H1 (cell line): Measurements from ENCODE around the gene DIDO1. TPM values are rescaled to one million over a fixed set of nuclear protein-coding genes. Genes with fewer than 3 reads are reported as not detected.

Source experiments
- CTCF ChIA-PET: fragments of 300-600 bp; sonication (Branson Sonifier 250); formaldehyde crosslinking; loops from one replicate; lab custom pipeline; 2021; ENCODE audit not compliant: partially characterized antibody; lab: Charles Lee
- POLR2A ChIA-PET: fragments of 300-600 bp; sonication (Branson Sonifier 250); formaldehyde crosslinking; loops from one replicate; lab custom pipeline; 2021; ENCODE audit warnings: inconsistent platforms; ENCODE audit not compliant: partially characterized antibody; lab: Charles Lee
- DNase-seq, 2 experiments: peaks; one replicate each; pipeline versions ENCODE4 v3.0.0 to v3.0.0-alpha.2; 2010 to 2022; ENCODE audit warnings: low spot score in 2 of 2, low read depth in 1 of 2, mixed read lengths in 1 of 2
- FAIRE-seq: peaks from 2 replicates; lab custom pipeline; 2011; peaks lifted over from hg19 to GRCh38; lab: Jason Lieb, UNC
- H2AFZ ChIP-seq: 2 replicates; pipeline ENCODE4 v1.8.1; 2012; ENCODE audit warnings: low read length, inconsistent platforms
- H2AK5ac ChIP-seq: 2 replicates; pipeline ENCODE4 v1.6.1; 2013; ENCODE audit warnings: low read depth, low read length
- H2BK120ac ChIP-seq: replicated peaks from 2 replicates; pipeline ENCODE3; 2013; ENCODE audit warnings: low read depth, low read length, inconsistent platforms
- H2BK12ac ChIP-seq: 2 replicates; pipeline ENCODE4 v1.6.1; 2013; ENCODE audit warnings: low read depth, low read length
- H2BK15ac ChIP-seq: 2 replicates; pipeline ENCODE4 v1.6.1; 2013; ENCODE audit warnings: low read length
- H2BK20ac ChIP-seq: 2 replicates; pipeline ENCODE4 v1.6.1; 2013; ENCODE audit warnings: low read length
- H2BK5ac ChIP-seq: 2 replicates; pipeline ENCODE4 v1.6.1; 2013; ENCODE audit warnings: low read depth, low read length
- H3K14ac ChIP-seq: 2 replicates; pipeline ENCODE4 v1.6.1; 2013; ENCODE audit warnings: inconsistent platforms; ENCODE audit not compliant: insufficient read length
- H3K18ac ChIP-seq: 2 replicates; pipeline ENCODE4 v1.6.1; 2013; ENCODE audit warnings: low read length; ENCODE audit errors: extremely low read depth
- H3K23ac ChIP-seq: 2 replicates; pipeline ENCODE4 v1.6.1; 2013; ENCODE audit warnings: inconsistent platforms; ENCODE audit not compliant: insufficient read length
- H3K23me2 ChIP-seq: 2 replicates; pipeline ENCODE4 v1.6.1; 2013; ENCODE audit warnings: low read depth, low read length
- H3K27ac ChIP-seq: 2 replicates; pipeline ENCODE4 v1.6.1; 2011; ENCODE audit warnings: low read depth, low read length, inconsistent platforms
- H3K27me3 ChIP-seq, 4 experiments: replicated peaks in 1 of 4; 1 replicate in 1 of 4; 2 replicates in 3 of 4; pipeline versions ENCODE4 v1.6.1 to v1.8.1; 2011 to 2013; ENCODE audit warnings: low read length in 3 of 4, mild to moderate bottlenecking in 3 of 4, inconsistent platforms in 2 of 4, mixed read lengths in 2 of 4, moderate library complexity in 1 of 4; ENCODE audit not compliant: control insufficient read depth in 3 of 4, insufficient read depth in 3 of 4; ENCODE audit errors: extremely low read depth in 1 of 4
- H3K36me3 ChIP-seq, 4 experiments: 2 replicates each; pipeline versions ENCODE4 v1.6.1 to v1.8.1; 2011 to 2013; ENCODE audit warnings: mild to moderate bottlenecking in 4 of 4, low read length in 3 of 4, moderate library complexity in 2 of 4, control low read depth in 1 of 4, inconsistent platforms in 1 of 4; ENCODE audit not compliant: insufficient read depth in 4 of 4, control insufficient read depth in 2 of 4
- H3K4ac ChIP-seq: replicated peaks from 2 replicates; pipeline ENCODE3; 2013; ENCODE audit warnings: low read length, low read depth, mixed read lengths, inconsistent platforms; ENCODE audit not compliant: insufficient read length
- H3K4me1 ChIP-seq, 4 experiments: replicated peaks in 1 of 4; 1 replicate in 1 of 4; 2 replicates in 3 of 4; pipeline versions ENCODE4 v1.6.1 to v1.8.1; 2011 to 2013; ENCODE audit warnings: low read length in 3 of 4, inconsistent platforms in 2 of 4, mixed read lengths in 1 of 4; ENCODE audit not compliant: insufficient read depth in 4 of 4, control insufficient read depth in 3 of 4
- H3K4me2 ChIP-seq, 2 experiments: 2 replicates each; pipeline versions ENCODE4 v1.6.1 to v1.8.1; 2011 to 2013; ENCODE audit warnings: low read depth in 2 of 2, low read length in 2 of 2, control low read depth in 1 of 2, inconsistent platforms in 1 of 2, mild to moderate bottlenecking in 1 of 2; ENCODE audit not compliant: insufficient read depth in 1 of 2
- H3K4me3 ChIP-seq, 4 experiments: fragments of 200-600, 300-600 bp in 1 of 4; sonication (generic), shearing (Covaris generic), sonication (Bioruptor Twin) in 1 of 4; 2 replicates each; pipeline versions ENCODE4 v1.5.1 to v1.8.1; 2011 to 2016; ENCODE audit warnings: low read length in 4 of 4, low read depth in 3 of 4, control low read depth in 2 of 4, inconsistent platforms in 2 of 4, mild to moderate bottlenecking in 2 of 4, mixed read lengths in 1 of 4, moderate library complexity in 1 of 4; ENCODE audit not compliant: insufficient read depth in 2 of 4; ENCODE audit errors: extremely low read depth in 1 of 4
- H3K56ac ChIP-seq: replicated peaks from 2 replicates; pipeline ENCODE3; 2013; ENCODE audit warnings: low read depth, mild to moderate bottlenecking, mixed read lengths, low read length, inconsistent platforms; ENCODE audit not compliant: insufficient read length
- H3K79me1 ChIP-seq: 2 replicates; pipeline ENCODE4 v1.6.1; 2013; ENCODE audit warnings: low read depth, low read length, control low read depth
- H3K79me2 ChIP-seq, 2 experiments: 2 replicates each; pipeline versions ENCODE4 v1.6.1 to v1.8.1; 2012 to 2013; ENCODE audit warnings: low read length in 2 of 2, mild to moderate bottlenecking in 2 of 2, inconsistent platforms in 1 of 2; ENCODE audit not compliant: insufficient read depth in 2 of 2, control insufficient read depth in 1 of 2
- H3K9ac ChIP-seq, 4 experiments: replicated peaks in 1 of 4; 1 replicate in 1 of 4; 2 replicates in 3 of 4; pipeline versions ENCODE4 v1.6.1 to v1.8.1; 2011 to 2013; ENCODE audit warnings: low read depth in 3 of 4, low read length in 3 of 4, control low read depth in 2 of 4, mild to moderate bottlenecking in 2 of 4, moderate library complexity in 2 of 4, inconsistent platforms in 1 of 4; ENCODE audit errors: extremely low read depth in 1 of 4
- H3K9me3 ChIP-seq, 2 experiments: 2 replicates each; pipeline versions ENCODE4 v1.6.1 to v1.8.1; 2012 to 2013; ENCODE audit warnings: mild to moderate bottlenecking in 2 of 2, moderate library complexity in 2 of 2, control low read depth in 1 of 2, inconsistent platforms in 1 of 2, low read depth in 1 of 2, low read length in 1 of 2, mixed read lengths in 1 of 2; ENCODE audit not compliant: insufficient read depth in 2 of 2
- H4K20me1 ChIP-seq, 2 experiments: replicated peaks in 1 of 2; 2 replicates each; pipeline versions ENCODE3 to v1.8.1; 2011 to 2013; ENCODE audit warnings: inconsistent platforms in 2 of 2, low read length in 2 of 2, mild to moderate bottlenecking in 1 of 2; ENCODE audit not compliant: insufficient read depth in 2 of 2, control insufficient read depth in 1 of 2
- H4K5ac ChIP-seq: 2 replicates; pipeline ENCODE4 v1.6.1; 2013; ENCODE audit warnings: low read length, low read depth, mixed read lengths, inconsistent platforms; ENCODE audit not compliant: insufficient read length
- H4K8ac ChIP-seq: 2 replicates; pipeline ENCODE4 v1.8.0; 2013; ENCODE audit warnings: mild to moderate bottlenecking, moderate library complexity, low read length, inconsistent platforms; ENCODE audit not compliant: insufficient read depth; ENCODE audit errors: extremely low read depth
- H4K91ac ChIP-seq: replicated peaks from 2 replicates; pipeline ENCODE3; 2013; ENCODE audit warnings: low read length, mixed read lengths, inconsistent platforms; ENCODE audit not compliant: insufficient read length
- BACH1 ChIP-seq: IDR thresholded peaks from 2 replicates; pipeline ENCODE4 v1.6.1; 2012; ENCODE audit warnings: low read length, improper control_type of control experiment
- POLR2A ChIP-seq, 2 experiments: IDR thresholded peaks; 1 replicate in 1 of 2; 2 replicates in 1 of 2; pipeline ENCODE4 v1.6.1; 2011; ENCODE audit warnings: low read depth in 2 of 2, low read length in 2 of 2, mild to moderate bottlenecking in 2 of 2; ENCODE audit errors: control extremely low read depth in 1 of 2
- RFX5 ChIP-seq: IDR thresholded peaks from 2 replicates; pipeline ENCODE4 v1.6.1; 2011; ENCODE audit warnings: low read depth, low read length, improper control_type of control experiment, borderline replicate concordance
- RNF2 ChIP-seq: fragments of 200-900, 300-1000 bp; sonication (generic); IDR thresholded peaks from 2 replicates; pipeline ENCODE4 v1.7.1; 2016; ENCODE audit warnings: borderline replicate concordance, low read depth, mild to moderate bottlenecking, antibody characterized with exemption, low read length; ENCODE audit not compliant: poor library complexity, severe bottlenecking; ENCODE audit errors: missing control alignments
- SIN3A ChIP-seq, 2 experiments: IDR thresholded peaks in 1 of 2; conservative IDR thresholded peaks in 1 of 2; 2 replicates each; pipeline ENCODE4 v1.6.1; 2011 to 2012; ENCODE audit warnings: low read length in 2 of 2, improper control_type of control experiment in 1 of 2, low read depth in 1 of 2, mild to moderate bottlenecking in 1 of 2
- SP2 ChIP-seq: IDR thresholded peaks from 2 replicates; pipeline ENCODE4 v1.6.1; 2012; ENCODE audit warnings: mild to moderate bottlenecking, low read length, inconsistent platforms
- ZNF274 ChIP-seq: IDR thresholded peaks from 2 replicates; pipeline ENCODE4 v1.7.0; 2012; ENCODE audit warnings: low read length, borderline replicate concordance; ENCODE audit errors: extremely low read depth
- WGBS, 2 experiments: shearing (Covaris generic) in 1 of 2; methylation state at CpG; one replicate each; pipeline versions ENCODE4 v1.1.6 to v1.1.7; 2013 to 2015; ENCODE audit warnings: low lambda C conversion rate in 2 of 2, mixed read lengths in 2 of 2, inconsistent platforms in 1 of 2, low coverage in 1 of 2, missing lambda C conversion rate in 1 of 2; ENCODE audit not compliant: insufficient replicate concordance in 2 of 2, insufficient coverage in 1 of 2, insufficient read length in 1 of 2; ENCODE audit errors: extremely low coverage in 1 of 2, missing lambda C conversion rate in 1 of 2; 5-methylcytosine and 5-hydroxymethylcytosine counted together
- polyA plus RNA-seq, 7 experiments: library from polyadenylated mRNA; depleted of rRNA in 3 of 7; stranded (reverse) in 5 of 7; unstranded in 2 of 7; fragments of >200 nt in 5 of 7; fragments of 200-250 nt in 2 of 7; gene quantifications; 1 replicate in 5 of 7; 2 replicates in 1 of 7; 4 replicates in 1 of 7; pipeline versions ENCODE4 v1.2.1 to v1.2.3, GENCODE V29; 2011 to 2013; ENCODE audit warnings: missing spikeins in 2 of 7, mixed read lengths in 2 of 7
- total RNA-seq: library from RNA; stranded (reverse); fragmentation: NEBNext Ultra II Directional; extraction: Animal tissue kit (Norgen Biotek cat#: 25700); gene quantifications from 2 replicates; pipeline ENCODE4 v1.2.1, GENCODE V29; 2021

Gene DIDO1
- total and polyA plus RNA-seq, 2 of the 8 experiments (the other 6 are each of a cell fraction or from before 2014, with no cell fraction given) = 53.6 to 82.8 TPM

DNA sequence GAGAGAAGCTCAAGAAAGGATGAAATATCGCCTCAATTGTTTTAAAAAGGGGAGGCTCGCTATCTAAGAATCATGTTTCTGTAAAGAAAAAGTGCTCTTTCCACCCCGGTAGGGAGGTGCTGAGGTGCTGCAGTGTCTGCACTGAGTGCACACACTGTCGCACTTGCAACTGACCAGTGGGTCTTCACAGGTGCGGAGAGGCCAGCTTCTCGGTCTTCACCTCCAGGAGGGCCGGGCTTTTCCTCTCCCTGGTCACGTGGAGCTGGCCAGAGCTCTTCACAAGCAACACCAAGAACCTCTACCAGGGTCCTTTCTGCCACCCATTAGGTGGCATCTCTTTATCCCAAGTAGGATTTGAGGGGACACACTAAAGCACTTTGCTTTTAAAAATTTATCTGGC lies 36.9 kb downstream of the DIDO1 start:
- Histone ChIP-seq H4K20me1 (peaks cover 6 to 14% of the 10 kb centered on the region in 2 experiments), H3K4me1 (peaks cover 0 to 15% (median 7%) of the 10 kb centered on the region in 4 experiments; a peak in 5 of 7 replicates), H2AK5ac (no peak overlapping the region), H3K23me2 (no peaks in the 10 kb centered on the region), H3K27ac (no peak overlapping the region), H3K27me3 (no peaks in the 10 kb centered on the region), H3K36me3 (peaks cover 48 to 76% (median 61%) of the 10 kb centered on the region in 4 experiments), H2BK5ac (no peak overlapping the region), H3K23ac (no peak overlapping the region), H3K9me3 (peaks cover 0 to 3% of the 10 kb centered on the region in 2 experiments; a peak in 1 of 4 replicates), H3K56ac (no peak overlapping the region), H3K14ac (no peak overlapping the region), H4K8ac (no peak overlapping the region), H3K79me2 (no peaks in the 10 kb centered on the region), H3K18ac (no peak overlapping the region), H4K5ac (no peak overlapping the region), H3K4ac (no peak overlapping the region), H3K9ac (no peak overlapping the region), H3K4me2 (no peak overlapping the region), H4K91ac (no peak overlapping the region), H2AFZ (no peak overlapping the region), H3K79me1 (no peaks in the 10 kb centered on the region), H3K4me3 (no peak overlapping the region), H2BK20ac (no peak overlapping the region), H2BK12ac (no peak overlapping the region), H2BK15ac (no peak overlapping the region), H2BK120ac (no peak overlapping the region)
- DNase-seq (no peak), FAIRE-seq (no peak)
- ChIA-PET CTCF (interaction anchor here (0.7 to 6.4 kb wide), 4 partner anchors 11 to 81 kb away, joined by 4 to 56 read pairs (median 6); no protein-coding TSS in a partner anchor), POLR2A (interaction anchor here (0.8 to 8.5 kb wide), 7 partner anchors 11 to 50 kb away, joined by 3 to 88 read pairs (median 3); no protein-coding TSS in a partner anchor)
- no peak for TF ChIP-seq SIN3A (conservative IDR thresholded peaks at IDR 0.05 in 1 of 2, IDR thresholded peaks at IDR 0.05 in 1 of 2; ENCODE audit: low read depth in 1 of 2, low read length in 2 of 2)
- no peak for TF ChIP-seq ZNF274
- no peak for TF ChIP-seq RNF2
- TF ChIP-seq POLR2A (IDR thresholded peaks at IDR 0.05; ENCODE audit: control extremely low read depth in 1 of 2, low read depth in 2 of 2, low read length in 2 of 2) = no peak
- no peak for TF ChIP-seq BACH1
- TF ChIP-seq RFX5 = no peak
- no peak for TF ChIP-seq SP2
- 88% methylated on average over 8 of the region's 8 CpGs; no CpG with 5 or more reads in 1 of the 2 experiments for WGBS, 2 experiments
